Activated naive CD4-positive, alpha-beta T cell treated with anti-CD3 and anti-CD28 coated beads, Interleukin-2, amount 10 ng/mL, durations not matched to agents 7 days and 5 days (primary cell): ENCODE results near the gene GNS.

Source experiments
- CTCF ChIA-PET: fragments of 350-600 bp; sonication (Branson Sonifier 250); formaldehyde crosslinking; loops from one replicate; lab custom pipeline; 2021; ENCODE audit warnings: antibody characterized with exemption; lab: Charles Lee
- DNase-seq: peaks from one replicate; pipeline ENCODE4 v3.0.0-alpha.2; 2020
- H3K27ac Mint-ChIP-seq: one replicate; pipeline ENCODE4 v1.8.0; 2021; ENCODE audit warnings: mild to moderate bottlenecking, moderate library complexity, mixed read lengths
- H3K27me3 Mint-ChIP-seq: one replicate; pipeline ENCODE4 v1.8.0; 2021; ENCODE audit warnings: mild to moderate bottlenecking, mixed read lengths
- H3K36me3 Mint-ChIP-seq: one replicate; pipeline ENCODE4 v1.8.0; 2021; ENCODE audit warnings: mixed read lengths
- H3K4me1 Mint-ChIP-seq: one replicate; pipeline ENCODE4 v1.8.0; 2021; ENCODE audit warnings: mixed read lengths
- H3K4me3 Mint-ChIP-seq: one replicate; pipeline ENCODE4 v1.8.0; 2021; ENCODE audit warnings: mild to moderate bottlenecking, moderate library complexity, mixed read lengths
- H3K9me3 Mint-ChIP-seq: one replicate; pipeline ENCODE4 v1.8.0; 2021; ENCODE audit warnings: mixed read lengths

Gene GNS

DNA sequence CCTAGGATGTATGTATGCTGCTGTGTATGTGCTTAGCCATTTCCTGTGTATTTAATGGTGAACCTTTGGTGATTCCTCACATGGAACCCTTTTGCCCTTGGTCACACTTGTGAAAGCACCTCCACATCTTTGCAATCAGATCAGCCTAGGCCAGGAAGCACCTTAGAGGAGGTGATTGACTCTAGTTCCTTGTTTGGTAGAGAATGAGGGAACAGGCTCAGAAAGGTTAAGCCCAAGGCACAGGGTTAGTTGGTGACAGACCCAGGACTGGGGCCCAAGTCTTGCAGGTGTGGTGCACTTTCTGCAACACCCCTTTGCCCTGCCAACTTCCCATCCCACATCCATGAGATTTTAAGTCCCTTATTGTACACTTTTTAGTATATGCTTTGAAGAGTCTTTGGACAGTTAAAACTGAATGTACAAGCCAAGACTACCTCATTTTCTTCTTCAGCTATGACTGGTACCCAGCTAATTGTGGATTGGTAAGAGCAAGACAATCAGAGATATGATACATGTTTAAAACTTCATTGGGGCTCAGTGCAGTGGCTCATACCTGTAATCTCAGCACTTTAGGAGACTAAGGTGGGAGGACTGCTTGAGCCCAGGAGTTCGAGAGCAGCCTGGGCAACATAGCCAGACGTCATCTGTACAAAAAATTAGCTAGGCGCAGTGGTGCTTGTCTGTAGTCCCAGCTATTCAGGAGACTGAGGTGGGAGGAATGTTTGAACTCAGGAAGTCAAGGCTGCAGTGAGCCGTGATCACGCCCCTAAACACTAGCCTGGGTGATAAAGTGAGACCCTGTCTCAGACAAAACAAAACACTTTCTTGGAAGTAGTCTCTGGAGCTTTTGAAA lies 77.8 kb downstream of the GNS start:
- no peak for DNase-seq
- Mint-ChIP-seq H3K27me3 (no peaks in the 10 kb centered on the region), H3K4me3 (peak overlapping the region; percentile 52), H3K36me3 (peaks cover 66% of the 10 kb centered on the region), H3K9me3 (no peaks in the 10 kb centered on the region), H3K4me1 (peaks cover 100% of the 10 kb centered on the region), H3K27ac (peak overlapping the region; percentile 99)
- CTCF ChIA-PET: interaction anchor here (2.2 kb wide), 1 partner anchor 12 kb away, joined by 10 read pairs; no protein-coding TSS in a partner anchor

DNA sequence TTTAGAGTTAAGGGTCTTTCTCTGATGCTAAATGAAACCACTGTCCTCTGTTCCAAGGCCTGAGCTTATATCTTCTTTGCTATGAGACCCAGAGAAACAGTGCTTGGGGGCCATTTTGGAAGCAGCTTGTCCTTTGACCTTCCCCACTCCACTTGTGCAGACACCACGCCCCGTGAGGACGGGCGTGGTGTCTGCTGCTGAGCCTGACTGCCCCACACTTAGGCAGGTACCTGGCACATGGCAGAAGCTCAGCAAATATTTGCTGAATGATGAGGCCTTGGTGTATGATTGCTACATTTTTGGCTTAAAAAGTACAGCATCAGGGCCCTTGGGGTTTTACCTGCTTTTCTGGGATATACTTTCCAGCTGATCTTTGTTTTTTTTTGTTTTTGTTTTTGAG lies 79.0 kb downstream of the GNS start:
- no peaks in the 10 kb centered on the region for H3K9me3 Mint-ChIP-seq
- CTCF ChIA-PET: interaction anchor here (1.1 to 2.6 kb wide), 3 partner anchors 16 to 131 kb away, joined by 5 to 8 read pairs (median 8); no protein-coding TSS in a partner anchor
- no peak for DNase-seq

GRCh38 chr12:64679487-64680001 lies 79.7 kb downstream of the GNS start:
- H3K9me3 Mint-ChIP-seq: no peaks in the 10 kb centered on the region
- DNase-seq: peak; percentile 76
- CTCF ChIA-PET: interaction anchor here (1.1 to 2.6 kb wide), 3 partner anchors 16 to 130 kb away, joined by 5 to 8 read pairs (median 8); no protein-coding TSS in a partner anchor
- H3K4me3 Mint-ChIP-seq: peak overlapping the region; percentile 64
- H3K36me3 Mint-ChIP-seq: peaks cover 52% of the 10 kb centered on the region
- H3K27ac Mint-ChIP-seq: peak overlapping the region; percentile 99
- H3K4me1 Mint-ChIP-seq: peaks cover 99% of the 10 kb centered on the region
- no peaks in the 10 kb centered on the region for H3K27me3 Mint-ChIP-seq

More for the DNA sequence above, 79.0 kb downstream of the GNS start:
- Mint-ChIP-seq H3K36me3 (peaks cover 57% of the 10 kb centered on the region), H3K4me3 (peak overlapping the region; percentile 64), H3K4me1 (peaks cover 100% of the 10 kb centered on the region), H3K27me3 (no peaks in the 10 kb centered on the region), H3K27ac (peak overlapping the region; percentile 99)

DNA sequence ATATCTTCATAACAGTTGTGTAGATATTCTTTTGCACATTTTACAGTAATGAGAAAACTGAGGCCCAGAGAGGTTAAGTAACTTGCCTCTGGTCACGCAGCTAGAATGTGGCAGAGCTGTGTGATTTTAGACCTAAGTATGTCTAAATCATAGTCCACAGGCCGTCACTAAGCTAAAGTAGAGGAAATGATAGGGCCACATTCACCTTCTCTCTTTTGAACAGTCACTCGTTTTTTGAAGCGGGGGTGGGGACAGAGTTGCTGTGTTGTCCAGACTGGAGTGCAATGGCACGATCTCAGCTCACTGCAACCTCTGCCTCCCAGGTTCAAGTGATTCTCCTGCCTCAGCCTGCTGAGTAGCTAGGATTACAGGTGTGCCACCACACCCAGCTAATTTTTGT lies 80.4 kb downstream of the GNS start:
- Mint-ChIP-seq H3K27me3 (no peaks in the 10 kb centered on the region), H3K9me3 (no peaks in the 10 kb centered on the region), H3K4me1 (peaks cover 99% of the 10 kb centered on the region), H3K27ac (peak overlapping the region; percentile 99), H3K4me3 (no peak overlapping the region), H3K36me3 (peaks cover 51% of the 10 kb centered on the region)
- CTCF ChIA-PET: interaction anchor here (1.8 to 2.6 kb wide), 3 partner anchors 17 to 129 kb away, joined by 5 to 8 read pairs (median 8); no protein-coding TSS in a partner anchor
- DNase-seq: peak; percentile 58

- no peaks in the 10 kb centered on the region for H3K9me3 Mint-ChIP-seq
- peak overlapping the region; percentile 99 for H3K27ac Mint-ChIP-seq
- peaks cover 47% of the 10 kb centered on the region for H3K36me3 Mint-ChIP-seq
- H3K4me1 Mint-ChIP-seq: peaks cover 99% of the 10 kb centered on the region
- DNase-seq: no peak
- H3K27me3 Mint-ChIP-seq: no peaks in the 10 kb centered on the region
- H3K4me3 Mint-ChIP-seq: no peak overlapping the region
- CTCF ChIA-PET: interaction anchor here (1.8 to 2.6 kb wide), 2 partner anchors 18 to 20 kb away, joined by 5 to 8 read pairs; no protein-coding TSS in a partner anchor
These were observed 81.0 kb downstream of the GNS start for GRCh38 chr12:64678248-64678647.

DNA sequence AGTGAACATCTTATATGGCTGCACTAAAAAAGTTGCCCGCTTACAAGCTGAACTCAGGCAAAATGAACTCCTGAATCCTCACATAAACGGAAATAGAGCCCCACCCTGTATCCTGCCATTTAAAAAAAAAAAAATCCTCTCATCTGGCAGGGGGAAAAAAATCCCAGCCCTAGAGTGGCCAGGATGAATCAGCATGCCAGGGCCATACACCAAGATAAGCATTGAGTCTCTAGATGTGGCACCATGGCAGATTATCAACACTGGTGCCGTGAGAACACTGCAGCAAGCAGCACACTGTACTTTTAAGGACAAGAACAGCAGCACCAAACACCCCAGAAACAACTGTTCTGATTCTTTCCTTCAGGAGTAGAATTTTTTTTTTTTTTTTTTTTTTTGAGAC lies 83.4 kb downstream of the GNS start:
- CTCF ChIA-PET: interaction anchor here (1.0 kb wide), 1 partner anchor 67 kb away, joined by 3 read pairs; no protein-coding TSS in a partner anchor
- H3K9me3 Mint-ChIP-seq: no peaks in the 10 kb centered on the region
- no peaks in the 10 kb centered on the region for H3K27me3 Mint-ChIP-seq
- peak overlapping the region; percentile 99 for H3K27ac Mint-ChIP-seq
- H3K36me3 Mint-ChIP-seq: peaks cover 40% of the 10 kb centered on the region
- H3K4me3 Mint-ChIP-seq: peak overlapping the region; percentile 46
- H3K4me1 Mint-ChIP-seq: peaks cover 96% of the 10 kb centered on the region
- DNase-seq: no peak

- peak overlapping the region; percentile 99 for H3K27ac Mint-ChIP-seq
- peak; percentile 83 for DNase-seq
- peak overlapping the region; percentile 47 for H3K4me3 Mint-ChIP-seq
- no peaks in the 10 kb centered on the region for H3K9me3 Mint-ChIP-seq
- no peaks in the 10 kb centered on the region for H3K27me3 Mint-ChIP-seq
- H3K4me1 Mint-ChIP-seq: peaks cover 94% of the 10 kb centered on the region
- H3K36me3 Mint-ChIP-seq: peaks cover 40% of the 10 kb centered on the region
- CTCF ChIA-PET: interaction anchor here (0.7 kb wide), 1 partner anchor 9 kb away, joined by 3 read pairs; no protein-coding TSS in a partner anchor
These were observed 84.8 kb downstream of the GNS start for GRCh38 chr12:64674367-64674922.

- H3K4me3 Mint-ChIP-seq: peak overlapping the region; percentile 59
- H3K27ac Mint-ChIP-seq: peak overlapping the region; percentile 99
- no peaks in the 10 kb centered on the region for H3K27me3 Mint-ChIP-seq
- H3K4me1 Mint-ChIP-seq: peaks cover 94% of the 10 kb centered on the region
- no peaks in the 10 kb centered on the region for H3K9me3 Mint-ChIP-seq
- DNase-seq: no peak
- peaks cover 40% of the 10 kb centered on the region for H3K36me3 Mint-ChIP-seq
- CTCF ChIA-PET: interaction anchor here (0.7 to 1.3 kb wide), 2 partner anchors 10 to 24 kb away, joined by 3 read pairs; no protein-coding TSS in a partner anchor
These were observed 85.6 kb downstream of the GNS start for GRCh38 chr12:64673490-64674169.

DNA sequence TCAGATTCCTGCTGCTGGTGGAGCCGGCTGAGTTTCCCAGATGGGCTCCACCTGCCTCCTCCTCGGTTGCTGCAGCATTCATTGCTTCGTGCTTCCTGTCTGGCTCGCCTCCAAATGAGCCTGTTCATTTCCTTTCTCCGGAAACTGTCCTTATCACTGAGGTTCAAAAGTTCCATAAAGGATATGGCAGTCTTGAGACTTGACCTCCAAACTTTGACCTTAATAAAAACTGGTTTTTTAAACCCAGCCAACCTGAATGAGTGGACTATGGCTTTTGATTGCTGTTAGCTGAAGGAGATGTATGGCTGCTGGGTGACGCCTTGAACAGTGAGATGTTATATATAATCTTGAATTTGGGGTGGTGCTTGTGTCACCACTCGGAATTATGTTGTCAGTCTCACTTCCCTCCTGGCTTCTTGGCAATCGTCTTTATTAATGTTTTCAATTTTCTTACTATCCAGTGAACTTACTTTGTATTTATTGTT lies 86.2 kb downstream of the GNS start:
- H3K4me1 Mint-ChIP-seq: peaks cover 92% of the 10 kb centered on the region
- H3K27me3 Mint-ChIP-seq: no peaks in the 10 kb centered on the region
- CTCF ChIA-PET: interaction anchor here (1.3 kb wide), 1 partner anchor 25 kb away, joined by 3 read pairs; no protein-coding TSS in a partner anchor
- peak overlapping the region; percentile 99 for H3K27ac Mint-ChIP-seq
- DNase-seq: no peak
- no peaks in the 10 kb centered on the region for H3K9me3 Mint-ChIP-seq
- peak overlapping the region; percentile 59 for H3K4me3 Mint-ChIP-seq
- H3K36me3 Mint-ChIP-seq: peaks cover 42% of the 10 kb centered on the region

- CTCF ChIA-PET: no interaction called here
- no peak for DNase-seq
- H3K27me3 Mint-ChIP-seq: no peaks in the 10 kb centered on the region
- H3K27ac Mint-ChIP-seq: peak overlapping the region; percentile 99
- H3K4me1 Mint-ChIP-seq: peaks cover 92% of the 10 kb centered on the region
- H3K4me3 Mint-ChIP-seq: peak overlapping the region; percentile 82
- H3K9me3 Mint-ChIP-seq: no peaks in the 10 kb centered on the region
- peaks cover 31% of the 10 kb centered on the region for H3K36me3 Mint-ChIP-seq
These were observed 87.5 kb downstream of the GNS start for GRCh38 chr12:64671681-64672080.

GRCh38 chr12:64670919-64671639 lies 88.1 kb downstream of the GNS start:
- peaks cover 33% of the 10 kb centered on the region for H3K36me3 Mint-ChIP-seq
- DNase-seq: no peak
- peak overlapping the region; percentile 82 for H3K4me3 Mint-ChIP-seq
- H3K27ac Mint-ChIP-seq: peak overlapping the region; percentile 99
- CTCF ChIA-PET: interaction anchor here (2.2 kb wide), 1 partner anchor 26 kb away, joined by 12 read pairs; no protein-coding TSS in a partner anchor
- no peaks in the 10 kb centered on the region for H3K27me3 Mint-ChIP-seq
- no peaks in the 10 kb centered on the region for H3K9me3 Mint-ChIP-seq
- peaks cover 92% of the 10 kb centered on the region for H3K4me1 Mint-ChIP-seq

DNA sequence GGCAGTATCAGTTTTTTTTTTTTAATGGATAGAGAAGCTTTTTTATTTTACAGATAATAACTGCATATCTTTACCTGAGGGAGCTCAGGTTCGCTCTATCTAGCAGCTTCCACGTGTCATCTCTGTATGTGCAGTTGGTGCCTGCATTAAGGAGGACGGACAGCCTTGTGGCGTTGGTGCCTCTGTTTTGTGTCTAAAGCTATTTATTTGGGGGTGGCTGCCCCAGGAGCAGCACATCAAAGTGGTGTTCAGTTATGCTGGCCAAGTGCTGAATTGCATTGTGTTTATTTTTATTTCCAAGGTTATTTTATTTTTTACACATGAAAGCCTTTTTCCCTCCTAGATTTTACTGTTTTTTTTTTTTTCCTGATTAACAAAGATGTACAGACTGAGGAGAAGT lies 89.2 kb downstream of the GNS start:
- H3K4me3 Mint-ChIP-seq: peak overlapping the region; percentile 82

More for the DNA sequence above, 89.2 kb downstream of the GNS start:
- peaks cover 30% of the 10 kb centered on the region for H3K36me3 Mint-ChIP-seq
- H3K27me3 Mint-ChIP-seq: no peaks in the 10 kb centered on the region
- peak overlapping the region; percentile 99 for H3K27ac Mint-ChIP-seq
- H3K4me1 Mint-ChIP-seq: peaks cover 94% of the 10 kb centered on the region
- H3K9me3 Mint-ChIP-seq: no peaks in the 10 kb centered on the region
- CTCF ChIA-PET: interaction anchor here (1.0 to 2.2 kb wide), 7 partner anchors 10 to 121 kb away, joined by 3 to 12 read pairs (median 6); no protein-coding TSS in a partner anchor
- no peak for DNase-seq
